Measurements from ENCODE around the gene UBE3C.

DNA sequence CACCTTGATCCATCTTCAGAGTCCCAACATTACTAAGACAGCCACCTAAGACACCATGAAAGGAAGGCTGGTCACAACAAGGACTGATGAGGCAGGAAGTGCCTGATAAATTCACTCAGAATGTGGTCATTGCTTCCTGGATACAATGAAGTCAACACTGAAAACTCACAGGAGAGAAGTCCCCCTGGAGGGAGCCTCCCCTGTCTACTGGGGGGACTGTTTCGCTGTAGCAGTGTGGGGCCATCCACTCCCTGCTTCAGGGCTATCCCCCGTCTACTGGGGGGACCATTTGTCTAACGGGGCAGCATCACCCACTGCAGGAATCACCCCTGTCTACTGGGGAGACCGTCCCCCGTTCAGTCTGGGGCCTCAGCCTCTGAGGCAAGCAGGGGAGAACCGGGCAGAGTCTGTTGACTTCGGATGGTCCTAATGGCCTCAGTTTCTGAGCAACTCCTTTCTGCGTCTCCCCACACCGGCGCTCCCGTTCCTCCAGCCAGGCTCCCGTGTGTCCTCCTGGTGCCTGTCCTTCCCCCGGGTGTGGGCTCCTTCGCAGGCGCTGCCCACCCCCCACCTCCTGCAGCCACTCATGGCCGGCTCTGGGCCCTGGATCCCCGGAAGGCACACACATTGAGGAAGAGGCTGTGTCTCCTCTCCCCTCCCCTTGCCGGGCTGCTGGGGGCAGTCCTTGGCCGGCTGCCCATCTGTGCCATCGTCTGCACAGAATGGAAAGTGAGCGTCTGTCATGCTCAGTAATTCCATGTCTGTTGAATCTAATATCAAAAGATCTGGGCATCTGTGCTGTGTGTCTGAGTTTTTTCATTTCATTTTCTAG is 138.2 kb downstream of the UBE3C start:
- TF ChIP-seq ZNF460 (CRISPR knock-in tag; IDR thresholded peaks at IDR 0.05; ENCODE audit: borderline replicate concordance) (no peak), PLRG1 (conservative IDR thresholded peaks at IDR 0.05) (no peak), U2AF1 (optimal IDR thresholded peaks at IDR 0.05; ENCODE audit: low read depth, low read length) (no peak), RELA (CRISPR knock-in tag; IDR thresholded peaks at IDR 0.05) (no peak), ETV6 (CRISPR knock-in tag; conservative IDR thresholded peaks at IDR 0.05) (no peak), HOXA3 (CRISPR knock-in tag; IDR thresholded peaks at IDR 0.05) (no peak), EP300 (IDR thresholded peaks at IDR 0.05; ENCODE audit: low read depth in 2 of 2, low read length in 2 of 2) (no peak), EP300 (CRISPR knock-in tag; IDR thresholded peaks at IDR 0.05; ENCODE audit: borderline replicate concordance) (no peak), RFX5 (IDR thresholded peaks at IDR 0.05; ENCODE audit: low read depth, low read length) (no peak), SMC3 (IDR thresholded peaks at IDR 0.05; ENCODE audit: low read length) (no peak), ZBTB20 (CRISPR knock-in tag; IDR thresholded peaks at IDR 0.05; ENCODE audit: borderline replicate concordance, low read depth) (no peak), ZEB1 (IDR thresholded peaks at IDR 0.05; ENCODE audit: insufficient replicate concordance, low read depth) (no peak)
- TF ChIP-seq, protein P1, sequence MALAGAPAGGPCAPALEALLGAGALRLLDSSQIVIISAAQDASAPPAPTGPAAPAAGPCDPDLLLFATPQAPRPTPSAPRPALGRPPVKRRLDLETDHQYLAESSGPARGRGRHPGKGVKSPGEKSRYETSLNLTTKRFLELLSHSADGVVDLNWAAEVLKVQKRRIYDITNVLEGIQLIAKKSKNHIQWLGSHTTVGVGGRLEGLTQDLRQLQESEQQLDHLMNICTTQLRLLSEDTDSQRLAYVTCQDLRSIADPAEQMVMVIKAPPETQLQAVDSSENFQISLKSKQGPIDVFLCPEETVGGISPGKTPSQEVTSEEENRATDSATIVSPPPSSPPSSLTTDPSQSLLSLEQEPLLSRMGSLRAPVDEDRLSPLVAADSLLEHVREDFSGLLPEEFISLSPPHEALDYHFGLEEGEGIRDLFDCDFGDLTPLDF (CRISPR knock-in tag; IDR thresholded peaks at IDR 0.05): no peak
- TF ChIP-seq, protein P2, sequence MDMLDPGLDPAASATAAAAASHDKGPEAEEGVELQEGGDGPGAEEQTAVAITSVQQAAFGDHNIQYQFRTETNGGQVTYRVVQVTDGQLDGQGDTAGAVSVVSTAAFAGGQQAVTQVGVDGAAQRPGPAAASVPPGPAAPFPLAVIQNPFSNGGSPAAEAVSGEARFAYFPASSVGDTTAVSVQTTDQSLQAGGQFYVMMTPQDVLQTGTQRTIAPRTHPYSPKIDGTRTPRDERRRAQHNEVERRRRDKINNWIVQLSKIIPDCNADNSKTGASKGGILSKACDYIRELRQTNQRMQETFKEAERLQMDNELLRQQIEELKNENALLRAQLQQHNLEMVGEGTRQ (IDR thresholded peaks at IDR 0.05; ENCODE audit: low read depth, low read length): no peak
- TF ChIP-seq, protein P2 (CRISPR knock-in tag; IDR thresholded peaks at IDR 0.05; ENCODE audit: borderline replicate concordance): no peak
- TF ChIP-seq, protein P3, sequence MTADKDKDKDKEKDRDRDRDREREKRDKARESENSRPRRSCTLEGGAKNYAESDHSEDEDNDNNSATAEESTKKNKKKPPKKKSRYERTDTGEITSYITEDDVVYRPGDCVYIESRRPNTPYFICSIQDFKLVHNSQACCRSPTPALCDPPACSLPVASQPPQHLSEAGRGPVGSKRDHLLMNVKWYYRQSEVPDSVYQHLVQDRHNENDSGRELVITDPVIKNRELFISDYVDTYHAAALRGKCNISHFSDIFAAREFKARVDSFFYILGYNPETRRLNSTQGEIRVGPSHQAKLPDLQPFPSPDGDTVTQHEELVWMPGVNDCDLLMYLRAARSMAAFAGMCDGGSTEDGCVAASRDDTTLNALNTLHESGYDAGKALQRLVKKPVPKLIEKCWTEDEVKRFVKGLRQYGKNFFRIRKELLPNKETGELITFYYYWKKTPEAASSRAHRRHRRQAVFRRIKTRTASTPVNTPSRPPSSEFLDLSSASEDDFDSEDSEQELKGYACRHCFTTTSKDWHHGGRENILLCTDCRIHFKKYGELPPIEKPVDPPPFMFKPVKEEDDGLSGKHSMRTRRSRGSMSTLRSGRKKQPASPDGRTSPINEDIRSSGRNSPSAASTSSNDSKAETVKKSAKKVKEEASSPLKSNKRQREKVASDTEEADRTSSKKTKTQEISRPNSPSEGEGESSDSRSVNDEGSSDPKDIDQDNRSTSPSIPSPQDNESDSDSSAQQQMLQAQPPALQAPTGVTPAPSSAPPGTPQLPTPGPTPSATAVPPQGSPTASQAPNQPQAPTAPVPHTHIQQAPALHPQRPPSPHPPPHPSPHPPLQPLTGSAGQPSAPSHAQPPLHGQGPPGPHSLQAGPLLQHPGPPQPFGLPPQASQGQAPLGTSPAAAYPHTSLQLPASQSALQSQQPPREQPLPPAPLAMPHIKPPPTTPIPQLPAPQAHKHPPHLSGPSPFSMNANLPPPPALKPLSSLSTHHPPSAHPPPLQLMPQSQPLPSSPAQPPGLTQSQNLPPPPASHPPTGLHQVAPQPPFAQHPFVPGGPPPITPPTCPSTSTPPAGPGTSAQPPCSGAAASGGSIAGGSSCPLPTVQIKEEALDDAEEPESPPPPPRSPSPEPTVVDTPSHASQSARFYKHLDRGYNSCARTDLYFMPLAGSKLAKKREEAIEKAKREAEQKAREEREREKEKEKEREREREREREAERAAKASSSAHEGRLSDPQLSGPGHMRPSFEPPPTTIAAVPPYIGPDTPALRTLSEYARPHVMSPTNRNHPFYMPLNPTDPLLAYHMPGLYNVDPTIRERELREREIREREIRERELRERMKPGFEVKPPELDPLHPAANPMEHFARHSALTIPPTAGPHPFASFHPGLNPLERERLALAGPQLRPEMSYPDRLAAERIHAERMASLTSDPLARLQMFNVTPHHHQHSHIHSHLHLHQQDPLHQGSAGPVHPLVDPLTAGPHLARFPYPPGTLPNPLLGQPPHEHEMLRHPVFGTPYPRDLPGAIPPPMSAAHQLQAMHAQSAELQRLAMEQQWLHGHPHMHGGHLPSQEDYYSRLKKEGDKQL (CRISPR knock-in tag; IDR thresholded peaks at IDR 0.05; ENCODE audit: low read depth): no peak

All from HepG2 (cell line).